HepG2 (cell line): Measurements from ENCODE around the gene CTTNBP2NL. TPM values are rescaled to one million over a fixed set of nuclear protein-coding genes. Genes with fewer than 3 reads are reported as not detected.

Experiments used
- ATF7-NPFF ChIP-seq: sonication (generic); formaldehyde crosslinking; IDR thresholded peaks from 2 replicates; pipeline ENCODE4 v1.8.1; 2023; ENCODE audit warnings: mild to moderate bottlenecking, low read depth, missing genetic modification reagents, moderate library complexity
- CSRNP1 ChIP-seq: sonication (generic); formaldehyde crosslinking; IDR thresholded peaks from 2 replicates; pipeline ENCODE4 v1.8.1; 2023; ENCODE audit warnings: mild to moderate bottlenecking, missing genetic modification reagents
- EEA1 ChIP-seq: sonication (generic); formaldehyde crosslinking; IDR thresholded peaks from 2 replicates; pipeline ENCODE4 v1.5.1; 2020; ENCODE audit warnings: mild to moderate bottlenecking, missing genetic modification reagents, borderline replicate concordance
- GLI4 ChIP-seq: sonication (generic); formaldehyde crosslinking; IDR thresholded peaks from 2 replicates; pipeline ENCODE4 v1.5.1; 2020; ENCODE audit warnings: missing genetic modification reagents, mild to moderate bottlenecking, moderate library complexity, borderline replicate concordance
- GZF1 ChIP-seq: sonication (generic); formaldehyde crosslinking; IDR thresholded peaks from 2 replicates; pipeline ENCODE4 v1.5.1; 2020; ENCODE audit warnings: mild to moderate bottlenecking, missing genetic modification reagents
- NCOA1 ChIP-seq: sonication (generic); formaldehyde crosslinking; IDR thresholded peaks from 2 replicates; pipeline ENCODE4 v1.9.0; 2021; ENCODE audit warnings: missing genetic modification reagents
- NRL ChIP-seq: sonication (generic); formaldehyde crosslinking; IDR thresholded peaks from 2 replicates; pipeline ENCODE4 v1.5.0; 2020; ENCODE audit warnings: missing genetic modification reagents, mild to moderate bottlenecking, moderate library complexity, borderline replicate concordance
- PRMT3 ChIP-seq: sonication (generic); formaldehyde crosslinking; IDR thresholded peaks from 2 replicates; pipeline ENCODE4 v1.8.1; 2022; ENCODE audit warnings: low read depth, mild to moderate bottlenecking, moderate library complexity, missing genetic modification reagents, borderline replicate concordance
- RFX5 ChIP-seq: IDR thresholded peaks from 2 replicates; pipeline ENCODE4 v1.6.1; 2011; ENCODE audit warnings: low read depth, low read length, improper control_type of control experiment
- TBX2 ChIP-seq: sonication (generic); formaldehyde crosslinking; IDR thresholded peaks from 2 replicates; pipeline ENCODE4 v1.5.0; 2020; ENCODE audit warnings: missing genetic modification reagents, mild to moderate bottlenecking, borderline replicate concordance
- WIZ ChIP-seq: sonication (generic); formaldehyde crosslinking; IDR thresholded peaks from 2 replicates; pipeline ENCODE4 v1.5.1; 2020; ENCODE audit warnings: mild to moderate bottlenecking, missing genetic modification reagents
- ZNF230 ChIP-seq: sonication (generic); formaldehyde crosslinking; IDR thresholded peaks from 2 replicates; pipeline ENCODE4 v1.4.0; 2020; ENCODE audit warnings: mild to moderate bottlenecking, missing genetic modification reagents
- ZNF317 ChIP-seq: sonication (generic); formaldehyde crosslinking; IDR thresholded peaks from 2 replicates; pipeline ENCODE4 v1.5.0; 2020; ENCODE audit warnings: mild to moderate bottlenecking, missing genetic modification reagents
- ZNF383 ChIP-seq: sonication (generic); formaldehyde crosslinking; IDR thresholded peaks from 2 replicates; pipeline ENCODE4 v1.4.0; 2020; ENCODE audit warnings: missing genetic modification reagents, mild to moderate bottlenecking, borderline replicate concordance
- ZNF431 ChIP-seq: sonication (generic); formaldehyde crosslinking; IDR thresholded peaks from 2 replicates; pipeline ENCODE4 v1.9.0; 2022; ENCODE audit warnings: missing genetic modification reagents, low read depth, mild to moderate bottlenecking, borderline replicate concordance
- ZNF616 ChIP-seq: sonication (generic); formaldehyde crosslinking; IDR thresholded peaks from 2 replicates; pipeline ENCODE4 v1.5.0; 2020; ENCODE audit warnings: low read depth, mild to moderate bottlenecking, missing genetic modification reagents
- ZNF720 ChIP-seq: sonication (generic); formaldehyde crosslinking; IDR thresholded peaks from 2 replicates; pipeline ENCODE4 v1.4.0; 2020; ENCODE audit warnings: missing genetic modification reagents
- ZSCAN22 ChIP-seq: sonication (generic); formaldehyde crosslinking; IDR thresholded peaks from 2 replicates; pipeline ENCODE4 v1.4.0; 2020; ENCODE audit warnings: mild to moderate bottlenecking, missing genetic modification reagents
- polyA plus RNA-seq, 8 experiments: library from polyadenylated mRNA; depleted of rRNA in 3 of 8; stranded (reverse) in 7 of 8; unstranded in 1 of 8; fragments of >200 nt; fragmentation: Illumina TruSeq in 4 of 8; extraction: Trizol in 4 of 8; gene quantifications; 2 replicates each; pipeline versions ENCODE4 v1.2.1 to v1.2.3, GENCODE V29; 2011 to 2016; ENCODE audit warnings: low read depth in 4 of 8, missing spikeins in 1 of 8, mixed read lengths in 1 of 8; ENCODE audit not compliant: insufficient read depth in 1 of 8
- total RNA-seq, 5 experiments: library from RNA; depleted of rRNA; stranded (reverse); fragments of >200 nt; fragmentation: Illumina TruSeq; extraction: Trizol; gene quantifications; 2 replicates each; pipeline ENCODE4 v1.2.3, GENCODE V29; 2016; ENCODE audit warnings: low read depth in 1 of 5
- TF ChIP-seq, protein P1 (sequence below): sonication (generic); formaldehyde crosslinking; IDR thresholded peaks from 2 replicates; pipeline ENCODE4 v1.5.0; 2020; ENCODE audit warnings: missing genetic modification reagents
- TF ChIP-seq, protein P2 (sequence below): sonication (generic); formaldehyde crosslinking; IDR thresholded peaks from 2 replicates; pipeline ENCODE4 v1.5.0; 2020; ENCODE audit warnings: mild to moderate bottlenecking, missing genetic modification reagents
- TF ChIP-seq, protein P3 (sequence below): IDR thresholded peaks from 2 replicates; pipeline ENCODE4 v1.6.1; 2012; ENCODE audit warnings: inconsistent platforms
- TF ChIP-seq, protein P4 (sequence below): sonication (generic); formaldehyde crosslinking; IDR thresholded peaks from 2 replicates; pipeline ENCODE4 v1.8.1; 2023; ENCODE audit warnings: mild to moderate bottlenecking, inconsistent platforms, moderate library complexity, missing genetic modification reagents, borderline replicate concordance
- TF ChIP-seq, protein P5 (sequence below): IDR thresholded peaks from 2 replicates; pipeline ENCODE4 v1.6.1; 2016; ENCODE audit warnings: low read depth, borderline replicate concordance

CTTNBP2NL gene
- total and polyA plus RNA-seq, 2 of the 13 experiments (the other 11 are each of a cell fraction or from before 2014, with no cell fraction given) = 2.1 to 4.1 TPM

GRCh38 chr1:112369392-112370285 lies 26.4 kb upstream of the CTTNBP2NL start (continued):
- TF ChIP-seq, protein P1, sequence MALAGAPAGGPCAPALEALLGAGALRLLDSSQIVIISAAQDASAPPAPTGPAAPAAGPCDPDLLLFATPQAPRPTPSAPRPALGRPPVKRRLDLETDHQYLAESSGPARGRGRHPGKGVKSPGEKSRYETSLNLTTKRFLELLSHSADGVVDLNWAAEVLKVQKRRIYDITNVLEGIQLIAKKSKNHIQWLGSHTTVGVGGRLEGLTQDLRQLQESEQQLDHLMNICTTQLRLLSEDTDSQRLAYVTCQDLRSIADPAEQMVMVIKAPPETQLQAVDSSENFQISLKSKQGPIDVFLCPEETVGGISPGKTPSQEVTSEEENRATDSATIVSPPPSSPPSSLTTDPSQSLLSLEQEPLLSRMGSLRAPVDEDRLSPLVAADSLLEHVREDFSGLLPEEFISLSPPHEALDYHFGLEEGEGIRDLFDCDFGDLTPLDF (CRISPR knock-in tag) = no peak
- TF ChIP-seq ATF7-NPFF (CRISPR knock-in tag) (no peak), GLI4 (CRISPR knock-in tag) (no peak), ZSCAN22 (CRISPR knock-in tag) (peak; percentile 96), ZNF431 (CRISPR knock-in tag) (no peak), NCOA1 (CRISPR knock-in tag) (no peak), TBX2 (no peak), RFX5 (no peak), EEA1 (no peak), ZNF720 (CRISPR knock-in tag) (no peak), ZNF230 (CRISPR knock-in tag) (no peak), NRL (CRISPR knock-in tag) (0 out of 2 replicates have a peak, but pooled peaks have one; percentile 39), ZNF616 (CRISPR knock-in tag) (no peak), ZNF317 (CRISPR knock-in tag) (no peak), ZNF383 (CRISPR knock-in tag) (no peak), WIZ (CRISPR knock-in tag) (no peak), PRMT3 (no peak), GZF1 (CRISPR knock-in tag) (no peak), CSRNP1 (CRISPR knock-in tag) (no peak)
- TF ChIP-seq, protein P2, sequence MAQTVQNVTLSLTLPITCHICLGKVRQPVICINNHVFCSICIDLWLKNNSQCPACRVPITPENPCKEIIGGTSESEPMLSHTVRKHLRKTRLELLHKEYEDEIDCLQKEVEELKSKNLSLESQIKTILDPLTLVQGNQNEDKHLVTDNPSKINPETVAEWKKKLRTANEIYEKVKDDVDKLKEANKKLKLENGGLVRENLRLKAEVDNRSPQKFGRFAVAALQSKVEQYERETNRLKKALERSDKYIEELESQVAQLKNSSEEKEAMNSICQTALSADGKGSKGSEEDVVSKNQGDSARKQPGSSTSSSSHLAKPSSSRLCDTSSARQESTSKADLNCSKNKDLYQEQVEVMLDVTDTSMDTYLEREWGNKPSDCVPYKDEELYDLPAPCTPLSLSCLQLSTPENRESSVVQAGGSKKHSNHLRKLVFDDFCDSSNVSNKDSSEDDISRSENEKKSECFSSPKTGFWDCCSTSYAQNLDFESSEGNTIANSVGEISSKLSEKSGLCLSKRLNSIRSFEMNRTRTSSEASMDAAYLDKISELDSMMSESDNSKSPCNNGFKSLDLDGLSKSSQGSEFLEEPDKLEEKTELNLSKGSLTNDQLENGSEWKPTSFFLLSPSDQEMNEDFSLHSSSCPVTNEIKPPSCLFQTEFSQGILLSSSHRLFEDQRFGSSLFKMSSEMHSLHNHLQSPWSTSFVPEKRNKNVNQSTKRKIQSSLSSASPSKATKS (CRISPR knock-in tag) = no peak
- TF ChIP-seq, protein P3, sequence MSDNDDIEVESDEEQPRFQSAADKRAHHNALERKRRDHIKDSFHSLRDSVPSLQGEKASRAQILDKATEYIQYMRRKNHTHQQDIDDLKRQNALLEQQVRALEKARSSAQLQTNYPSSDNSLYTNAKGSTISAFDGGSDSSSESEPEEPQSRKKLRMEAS = no peak
- TF ChIP-seq, protein P4, sequence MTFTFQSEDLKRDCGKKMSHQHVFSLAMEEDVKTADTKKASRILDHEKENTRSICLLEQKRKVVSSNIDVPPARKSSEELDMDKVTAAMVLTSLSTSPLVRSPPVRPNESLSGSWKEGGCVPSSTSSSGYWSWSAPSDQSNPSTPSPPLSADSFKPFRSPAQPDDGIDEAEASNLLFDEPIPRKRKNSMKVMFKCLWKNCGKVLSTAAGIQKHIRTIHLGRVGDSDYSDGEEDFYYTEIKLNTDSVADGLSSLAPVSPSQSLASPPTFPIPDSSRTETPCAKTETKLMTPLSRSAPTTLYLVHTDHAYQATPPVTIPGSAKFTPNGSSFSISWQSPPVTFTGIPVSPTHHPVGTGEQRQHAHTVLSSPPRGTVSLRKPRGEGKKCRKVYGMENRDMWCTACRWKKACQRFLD = no peak
- TF ChIP-seq, protein P5, sequence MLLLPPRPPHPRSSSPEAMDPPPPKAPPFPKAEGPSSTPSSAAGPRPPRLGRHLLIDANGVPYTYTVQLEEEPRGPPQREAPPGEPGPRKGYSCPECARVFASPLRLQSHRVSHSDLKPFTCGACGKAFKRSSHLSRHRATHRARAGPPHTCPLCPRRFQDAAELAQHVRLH (CRISPR knock-in tag) = peak; percentile 49; the same call in 1 of the 2 replicates
